ENCODE measurements around the gene SNX25.

- no peak for TF ChIP-seq CTCF (IDR thresholded peaks at IDR 0.05)
- no peak for TF ChIP-seq POLR2A (IDR thresholded peaks at IDR 0.05)
These were observed 150.5 kb downstream of the SNX25 start for GRCh38 chr4:185359767-185360446.

Measured in Peyer's patch (tissue), 4 donors.